GM06990 (cell line): ENCODE data around the gene PPP2R2C.

ENCODE experiments used
- DNase-seq: peaks from one replicate; pipeline ENCODE4 v3.0.0-alpha.2; 2011; ENCODE audit not compliant: insufficient read length; ENCODE audit errors: extremely low read depth
- H3K27me3 ChIP-seq: replicated peaks from 2 replicates; pipeline ENCODE4 v1.6.0; 2011; ENCODE audit warnings: low read length; ENCODE audit not compliant: control insufficient read depth, insufficient read depth
- H3K36me3 ChIP-seq: 2 replicates; pipeline ENCODE4 v1.5.1; 2011; ENCODE audit warnings: low read length; ENCODE audit not compliant: control insufficient read depth, insufficient read depth
- H3K4me3 ChIP-seq: replicated peaks from 2 replicates; pipeline ENCODE4 v1.5.1; 2011; ENCODE audit warnings: low read depth, mild to moderate bottlenecking, control low read depth, low read length
- CTCF ChIP-seq: IDR thresholded peaks from 2 replicates; pipeline ENCODE4 v1.5.1; 2011; ENCODE audit warnings: low read length, control low read depth, mild to moderate bottlenecking, inconsistent platforms; ENCODE audit not compliant: insufficient read depth, poor library complexity, severe bottlenecking

The PPP2R2C gene

GRCh38 chr4:6449335-6449734 lies 23.1 kb downstream of the PPP2R2C start:
- no peak for TF ChIP-seq CTCF
- peaks cover 5% of the 10 kb centered on the region for H3K27me3 ChIP-seq

GRCh38 chr4:6448476-6449170 lies 23.8 kb downstream of the PPP2R2C start:
- H3K4me3 ChIP-seq: no peak overlapping the region
- no peak for DNase-seq
- TF ChIP-seq CTCF: no peak
- no peaks in the 10 kb centered on the region for H3K36me3 ChIP-seq
- peaks cover 5% of the 10 kb centered on the region for H3K27me3 ChIP-seq

More at GRCh38 chr4:6449335-6449734, 23.1 kb downstream of the PPP2R2C start:
- Histone ChIP-seq H3K36me3 (no peaks in the 10 kb centered on the region), H3K4me3 (no peak overlapping the region)
- no peak for DNase-seq

GRCh38 chr4:6447672-6448171 lies 24.7 kb downstream of the PPP2R2C start:
- H3K4me3 ChIP-seq: no peak overlapping the region
- no peak for TF ChIP-seq CTCF
- no peaks in the 10 kb centered on the region for H3K36me3 ChIP-seq
- peaks cover 5% of the 10 kb centered on the region for H3K27me3 ChIP-seq
- DNase-seq: no peak

GRCh38 chr4:6446538-6447451 lies 25.6 kb downstream of the PPP2R2C start:
- Histone ChIP-seq H3K4me3 (no peak overlapping the region), H3K27me3 (peaks cover 1% of the 10 kb centered on the region), H3K36me3 (no peaks in the 10 kb centered on the region)
- no peak for DNase-seq
- TF ChIP-seq CTCF: no peak

GRCh38 chr4:6446130-6446482 lies 26.3 kb downstream of the PPP2R2C start:
- TF ChIP-seq CTCF: no peak
- DNase-seq: no peak
- peaks cover 1% of the 10 kb centered on the region for H3K27me3 ChIP-seq

More at GRCh38 chr4:6446130-6446482, 26.3 kb downstream of the PPP2R2C start:
- Histone ChIP-seq H3K4me3 (no peak overlapping the region), H3K36me3 (no peaks in the 10 kb centered on the region)
